Activated CD8-positive, alpha-beta memory T cell treated with anti-CD3 and anti-CD28 coated beads, Interleukin-2, amount 50 U/mL, for 1 hour (primary cell): Measurements from ENCODE around the gene CAV3.
"Not testable (repeated sequence)": the region's sequence is repeated elsewhere in the genome, so short reads cannot be mapped to it uniquely, and the experiment has no call there.

Experiments used
- DNase-seq: peaks from one replicate; pipeline ENCODE4 v3.0.0-alpha.2; 2020; ENCODE audit errors: extremely low read depth

CAV3 gene

GRCh38 chr3:8733332-8734094, at the start of gene CAV3:
TSS of gene CAV3 (plus strand) at chr3:8733802. CDS start at chr3:8733877, 75 bp downstream.
- no peak for DNase-seq

- not testable (repeated sequence) for DNase-seq
These were observed 48.6 kb upstream of the CAV3 start for GRCh38 chr3:8684992-8685391.

- not testable (repeated sequence) for DNase-seq
These were observed 42.3 kb upstream of the CAV3 start for GRCh38 chr3:8691295-8691694.

- no peak for DNase-seq
These were observed 31.0 kb upstream of the CAV3 start for GRCh38 chr3:8702560-8702959.

GRCh38 chr3:8705575-8705974, 28.0 kb upstream of the CAV3 start:
- DNase-seq: no peak

- no peak for DNase-seq
These were observed 24.3 kb upstream of the CAV3 start for GRCh38 chr3:8709287-8709686.

GRCh38 chr3:8709801-8710507, 23.6 kb upstream of the CAV3 start:
- DNase-seq: no peak

GRCh38 chr3:8712045-8712907, 21.3 kb upstream of the CAV3 start:
- no peak for DNase-seq

- DNase-seq: no peak
These were observed 20.7 kb upstream of the CAV3 start for GRCh38 chr3:8712908-8713255.

GRCh38 chr3:8713901-8714759, 19.5 kb upstream of the CAV3 start:
- DNase-seq: no peak

GRCh38 chr3:8715757-8716156, 17.8 kb upstream of the CAV3 start:
- not testable (repeated sequence) for DNase-seq

- DNase-seq: no peak
These were observed 10.8 kb upstream of the CAV3 start for GRCh38 chr3:8722808-8723207.

GRCh38 chr3:8723612-8724011, 10.0 kb upstream of the CAV3 start:
- DNase-seq: no peak

- no peak for DNase-seq
These were observed 9.4 kb upstream of the CAV3 start for GRCh38 chr3:8724108-8724752.

GRCh38 chr3:8727605-8728512, 5.7 kb upstream of the CAV3 start:
- DNase-seq: no peak

- DNase-seq: no peak
These were observed 4.1 kb upstream of the CAV3 start for GRCh38 chr3:8729479-8729878.

- DNase-seq: no peak
These were observed 2.9 kb upstream of the CAV3 start for GRCh38 chr3:8730656-8731055.

- DNase-seq: no peak
These were observed 1.2 kb upstream of the CAV3 start for GRCh38 chr3:8732413-8732812.

- DNase-seq: no peak
These were observed 706 bp downstream of the CAV3 start for GRCh38 chr3:8734137-8734878.
